ENCODE data around the gene CAMKK1. TPM values are rescaled to one million over a fixed set of nuclear protein-coding genes. Genes with fewer than 3 reads are reported as not detected.
A peak's percentile ranks its signal among the peaks of the same experiment; 100 is the strongest.

The CAMKK1 gene
- total and polyA plus RNA-seq, 9 of the 15 experiments (the other 6 are each of a cell fraction or from before 2014, with no cell fraction given): 0.34 to 7.5 (median 4.9) TPM

DNA sequence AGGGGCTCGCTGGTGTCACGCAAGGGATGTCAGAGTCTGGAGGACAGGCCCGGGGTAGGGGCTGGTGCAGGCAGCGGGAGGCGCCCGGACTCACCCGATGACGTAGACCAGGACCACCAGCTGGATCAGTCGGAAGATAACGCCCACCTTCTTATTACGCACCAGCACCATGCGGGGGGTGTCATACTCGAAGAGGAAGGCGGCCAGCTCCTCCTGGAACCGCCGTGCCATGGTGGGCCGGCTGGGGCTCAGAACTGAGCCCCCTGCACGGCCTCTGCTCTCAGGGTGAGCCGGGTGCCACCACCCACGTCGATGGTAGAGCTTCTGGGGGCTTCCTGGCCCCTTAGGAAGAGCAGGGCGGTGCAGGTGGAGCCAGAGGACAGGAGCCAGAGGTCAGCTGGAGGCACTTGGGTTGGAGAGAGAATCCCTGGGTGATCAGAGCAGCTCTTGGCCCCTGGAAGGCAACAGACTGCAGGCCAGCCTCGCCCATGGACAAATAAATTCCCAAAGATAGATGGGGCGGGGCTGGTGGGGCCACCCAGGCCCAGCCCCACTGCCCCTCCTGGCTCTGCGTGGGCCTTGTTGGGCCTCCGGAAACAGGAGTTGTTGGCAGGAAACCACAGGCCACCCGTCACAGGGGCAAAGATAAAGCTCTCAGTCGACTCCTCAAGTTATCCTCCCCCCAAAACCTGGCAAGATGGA lies 23.3 kb upstream of the CAMKK1 start, which contains the start of gene P2RX1 (continued):
- peak; percentile 24; the same call in 1 of the 2 replicates for TF ChIP-seq PHF8 (IDR thresholded peaks at IDR 0.05; ENCODE audit: borderline replicate concordance, low read length)
- TF ChIP-seq GABPB2 (CRISPR knock-in tag; conservative IDR thresholded peaks at IDR 0.05): no peak
- TF ChIP-seq, protein P1, sequence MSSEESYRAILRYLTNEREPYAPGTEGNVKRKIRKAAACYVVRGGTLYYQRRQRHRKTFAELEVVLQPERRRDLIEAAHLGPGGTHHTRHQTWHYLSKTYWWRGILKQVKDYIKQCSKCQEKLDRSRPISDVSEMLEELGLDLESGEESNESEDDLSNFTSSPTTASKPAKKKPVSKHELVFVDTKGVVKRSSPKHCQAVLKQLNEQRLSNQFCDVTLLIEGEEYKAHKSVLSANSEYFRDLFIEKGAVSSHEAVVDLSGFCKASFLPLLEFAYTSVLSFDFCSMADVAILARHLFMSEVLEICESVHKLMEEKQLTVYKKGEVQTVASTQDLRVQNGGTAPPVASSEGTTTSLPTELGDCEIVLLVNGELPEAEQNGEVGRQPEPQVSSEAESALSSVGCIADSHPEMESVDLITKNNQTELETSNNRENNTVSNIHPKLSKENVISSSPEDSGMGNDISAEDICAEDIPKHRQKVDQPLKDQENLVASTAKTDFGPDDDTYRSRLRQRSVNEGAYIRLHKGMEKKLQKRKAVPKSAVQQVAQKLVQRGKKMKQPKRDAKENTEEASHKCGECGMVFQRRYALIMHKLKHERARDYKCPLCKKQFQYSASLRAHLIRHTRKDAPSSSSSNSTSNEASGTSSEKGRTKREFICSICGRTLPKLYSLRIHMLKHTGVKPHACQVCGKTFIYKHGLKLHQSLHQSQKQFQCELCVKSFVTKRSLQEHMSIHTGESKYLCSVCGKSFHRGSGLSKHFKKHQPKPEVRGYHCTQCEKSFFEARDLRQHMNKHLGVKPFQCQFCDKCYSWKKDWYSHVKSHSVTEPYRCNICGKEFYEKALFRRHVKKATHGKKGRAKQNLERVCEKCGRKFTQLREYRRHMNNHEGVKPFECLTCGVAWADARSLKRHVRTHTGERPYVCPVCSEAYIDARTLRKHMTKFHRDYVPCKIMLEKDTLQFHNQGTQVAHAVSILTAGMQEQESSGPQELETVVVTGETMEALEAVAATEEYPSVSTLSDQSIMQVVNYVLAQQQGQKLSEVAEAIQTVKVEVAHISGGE (CRISPR knock-in tag; IDR thresholded peaks at IDR 0.05): no peak
- no peak for TF ChIP-seq BMI1 (IDR thresholded peaks at IDR 0.05; ENCODE audit: low read length)
- TF ChIP-seq HMGN3 (IDR thresholded peaks at IDR 0.05; ENCODE audit: borderline replicate concordance, extremely low read depth, insufficient read length, low read depth, low read length): peak; percentile 81
- TF ChIP-seq CBX5 (IDR thresholded peaks at IDR 0.05; ENCODE audit: borderline replicate concordance, low read depth): no peak
- TF ChIP-seq ZNF766 (CRISPR knock-in tag; conservative IDR thresholded peaks at IDR 0.05): peak; percentile 44; the same call in 1 of the 2 replicates
- TF ChIP-seq, protein P2, sequence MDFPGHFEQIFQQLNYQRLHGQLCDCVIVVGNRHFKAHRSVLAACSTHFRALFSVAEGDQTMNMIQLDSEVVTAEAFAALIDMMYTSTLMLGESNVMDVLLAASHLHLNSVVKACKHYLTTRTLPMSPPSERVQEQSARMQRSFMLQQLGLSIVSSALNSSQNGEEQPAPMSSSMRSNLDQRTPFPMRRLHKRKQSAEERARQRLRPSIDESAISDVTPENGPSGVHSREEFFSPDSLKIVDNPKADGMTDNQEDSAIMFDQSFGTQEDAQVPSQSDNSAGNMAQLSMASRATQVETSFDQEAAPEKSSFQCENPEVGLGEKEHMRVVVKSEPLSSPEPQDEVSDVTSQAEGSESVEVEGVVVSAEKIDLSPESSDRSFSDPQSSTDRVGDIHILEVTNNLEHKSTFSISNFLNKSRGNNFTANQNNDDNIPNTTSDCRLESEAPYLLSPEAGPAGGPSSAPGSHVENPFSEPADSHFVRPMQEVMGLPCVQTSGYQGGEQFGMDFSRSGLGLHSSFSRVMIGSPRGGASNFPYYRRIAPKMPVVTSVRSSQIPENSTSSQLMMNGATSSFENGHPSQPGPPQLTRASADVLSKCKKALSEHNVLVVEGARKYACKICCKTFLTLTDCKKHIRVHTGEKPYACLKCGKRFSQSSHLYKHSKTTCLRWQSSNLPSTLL (IDR thresholded peaks at IDR 0.05): no peak
- 0 out of 4 replicates have a peak, but pooled peaks of 1 of the 2 experiments have one; percentile 60 for TF ChIP-seq KDM4B (IDR thresholded peaks at IDR 0.05; ENCODE audit: borderline replicate concordance in 2 of 2, low read depth in 1 of 2)
- TF ChIP-seq NCOA4 (IDR thresholded peaks at IDR 0.05; ENCODE audit: partially characterized antibody): no peak
- no peak for TF ChIP-seq BCL6 (CRISPR knock-in tag; IDR thresholded peaks at IDR 0.05)
- TF ChIP-seq, protein P3, sequence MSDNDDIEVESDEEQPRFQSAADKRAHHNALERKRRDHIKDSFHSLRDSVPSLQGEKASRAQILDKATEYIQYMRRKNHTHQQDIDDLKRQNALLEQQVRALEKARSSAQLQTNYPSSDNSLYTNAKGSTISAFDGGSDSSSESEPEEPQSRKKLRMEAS (CRISPR knock-in tag; IDR thresholded peaks at IDR 0.05): no peak
- TF ChIP-seq, protein P4, sequence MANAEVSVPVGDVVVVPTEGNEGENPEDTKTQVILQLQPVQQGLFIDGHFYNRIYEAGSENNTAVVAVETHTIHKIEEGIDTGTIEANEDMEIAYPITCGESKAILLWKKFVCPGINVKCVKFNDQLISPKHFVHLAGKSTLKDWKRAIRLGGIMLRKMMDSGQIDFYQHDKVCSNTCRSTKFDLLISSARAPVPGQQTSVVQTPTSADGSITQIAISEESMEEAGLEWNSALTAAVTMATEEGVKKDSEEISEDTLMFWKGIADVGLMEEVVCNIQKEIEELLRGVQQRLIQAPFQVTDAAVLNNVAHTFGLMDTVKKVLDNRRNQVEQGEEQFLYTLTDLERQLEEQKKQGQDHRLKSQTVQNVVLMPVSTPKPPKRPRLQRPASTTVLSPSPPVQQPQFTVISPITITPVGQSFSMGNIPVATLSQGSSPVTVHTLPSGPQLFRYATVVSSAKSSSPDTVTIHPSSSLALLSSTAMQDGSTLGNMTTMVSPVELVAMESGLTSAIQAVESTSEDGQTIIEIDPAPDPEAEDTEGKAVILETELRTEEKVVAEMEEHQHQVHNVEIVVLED (CRISPR knock-in tag; IDR thresholded peaks at IDR 0.05): no peak
- TF ChIP-seq SRF (CRISPR knock-in tag; IDR thresholded peaks at IDR 0.05): no peak
- TF ChIP-seq MAZ (CRISPR knock-in tag; conservative IDR thresholded peaks at IDR 0.05 in 1 of 2, IDR thresholded peaks at IDR 0.05 in 1 of 2): peak; percentile 42 to 56; a peak in 2 of 4 replicates
- TF ChIP-seq ZNF121 (CRISPR knock-in tag; conservative IDR thresholded peaks at IDR 0.05): no peak
- peak; percentile 75 for TF ChIP-seq EGR1 (conservative IDR thresholded peaks at IDR 0.05)
- TF ChIP-seq, protein P5, sequence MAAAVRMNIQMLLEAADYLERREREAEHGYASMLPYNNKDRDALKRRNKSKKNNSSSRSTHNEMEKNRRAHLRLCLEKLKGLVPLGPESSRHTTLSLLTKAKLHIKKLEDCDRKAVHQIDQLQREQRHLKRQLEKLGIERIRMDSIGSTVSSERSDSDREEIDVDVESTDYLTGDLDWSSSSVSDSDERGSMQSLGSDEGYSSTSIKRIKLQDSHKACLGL (CRISPR knock-in tag; IDR thresholded peaks at IDR 0.05; ENCODE audit: borderline replicate concordance, poor library complexity, severe bottlenecking): no peak
